Stimulated activated memory B cell treated with anti-CD40 and anti-IgM and Interleukin-4, amounts not matched to agents 10 μg/mL and 1 μg/mL and 100 μg/mL, for 72 hours (primary cell): ENCODE data around the gene ARL15.

Source experiments
- ATAC-seq: fragments of 150-1000 bp; cut with Tn5 transposase; 2 replicates; pipeline ENCODE4 v1.10.0; 2021
- H3K27ac Mint-ChIP-seq: one replicate; pipeline ENCODE4 v1.8.0; 2022; ENCODE audit warnings: mild to moderate bottlenecking, mixed read lengths
- H3K27me3 Mint-ChIP-seq: one replicate; pipeline ENCODE4 v1.8.0; 2022; ENCODE audit warnings: mixed read lengths
- H3K36me3 Mint-ChIP-seq: one replicate; pipeline ENCODE4 v1.8.0; 2022; ENCODE audit warnings: mixed read lengths
- H3K4me1 Mint-ChIP-seq: one replicate; pipeline ENCODE4 v1.8.0; 2022; ENCODE audit warnings: mixed read lengths
- H3K4me3 Mint-ChIP-seq: one replicate; pipeline ENCODE4 v1.8.0; 2022; ENCODE audit warnings: mild to moderate bottlenecking, moderate library complexity, mixed read lengths
- H3K9me3 Mint-ChIP-seq: one replicate; pipeline ENCODE4 v1.8.0; 2022; ENCODE audit warnings: mixed read lengths

Gene ARL15

GRCh38 chr5:53902296-53902907 is 408.0 kb downstream of the ARL15 start:
- Mint-ChIP-seq H3K27me3 (no peaks in the 10 kb centered on the region), H3K9me3 (no peaks in the 10 kb centered on the region), H3K27ac (no peak overlapping the region), H3K4me3 (no peak overlapping the region), H3K36me3 (no peaks in the 10 kb centered on the region), H3K4me1 (no peaks in the 10 kb centered on the region)
- no peak for ATAC-seq

GRCh38 chr5:53900677-53901076 is 409.7 kb downstream of the ARL15 start:
- H3K9me3 Mint-ChIP-seq, result no peaks in the 10 kb centered on the region
- ATAC-seq, result no peak
- no peak overlapping the region for H3K27ac Mint-ChIP-seq
- H3K4me3 Mint-ChIP-seq, result no peak overlapping the region
- H3K4me1 Mint-ChIP-seq, result no peaks in the 10 kb centered on the region
- no peaks in the 10 kb centered on the region for H3K27me3 Mint-ChIP-seq
- H3K36me3 Mint-ChIP-seq, result no peaks in the 10 kb centered on the region

- ATAC-seq, result no peak
- Mint-ChIP-seq H3K4me1 (no peaks in the 10 kb centered on the region), H3K27ac (no peak overlapping the region), H3K9me3 (no peaks in the 10 kb centered on the region), H3K4me3 (no peak overlapping the region), H3K27me3 (no peaks in the 10 kb centered on the region), H3K36me3 (peaks cover 6% of the 10 kb centered on the region)
Observed at GRCh38 chr5:53895091-53895683, 415.2 kb downstream of the ARL15 start.

GRCh38 chr5:53893626-53894025 is 416.7 kb downstream of the ARL15 start:
- ATAC-seq, result no peak
- Mint-ChIP-seq H3K27me3 (no peaks in the 10 kb centered on the region), H3K4me3 (no peak overlapping the region), H3K36me3 (peaks cover 6% of the 10 kb centered on the region), H3K9me3 (no peaks in the 10 kb centered on the region), H3K4me1 (no peaks in the 10 kb centered on the region), H3K27ac (no peak overlapping the region)

- Mint-ChIP-seq H3K4me1 (no peaks in the 10 kb centered on the region), H3K9me3 (no peaks in the 10 kb centered on the region), H3K27me3 (no peaks in the 10 kb centered on the region), H3K4me3 (no peak overlapping the region), H3K36me3 (peaks cover 6% of the 10 kb centered on the region), H3K27ac (no peak overlapping the region)
- no peak for ATAC-seq
Observed at GRCh38 chr5:53892224-53892623, 418.1 kb downstream of the ARL15 start.

- no peak for ATAC-seq
- H3K36me3 Mint-ChIP-seq, result peaks cover 9% of the 10 kb centered on the region
- no peak overlapping the region for H3K27ac Mint-ChIP-seq
- H3K9me3 Mint-ChIP-seq, result no peaks in the 10 kb centered on the region
- H3K4me1 Mint-ChIP-seq, result no peaks in the 10 kb centered on the region
- no peaks in the 10 kb centered on the region for H3K27me3 Mint-ChIP-seq
- H3K4me3 Mint-ChIP-seq, result no peak overlapping the region
Observed at GRCh38 chr5:53891159-53891558, 419.2 kb downstream of the ARL15 start.

- H3K4me3 Mint-ChIP-seq, result no peak overlapping the region
- no peak for ATAC-seq
- H3K27me3 Mint-ChIP-seq, result no peaks in the 10 kb centered on the region
- H3K4me1 Mint-ChIP-seq, result no peaks in the 10 kb centered on the region
- H3K27ac Mint-ChIP-seq, result no peak overlapping the region
- peaks cover 13% of the 10 kb centered on the region for H3K36me3 Mint-ChIP-seq
- no peaks in the 10 kb centered on the region for H3K9me3 Mint-ChIP-seq
Observed at GRCh38 chr5:53890490-53890889, 419.9 kb downstream of the ARL15 start.

GRCh38 chr5:53884844-53885243 is 425.5 kb downstream of the ARL15 start:
- Mint-ChIP-seq H3K36me3 (peaks cover 7% of the 10 kb centered on the region), H3K27ac (no peak overlapping the region), H3K9me3 (no peaks in the 10 kb centered on the region), H3K27me3 (no peaks in the 10 kb centered on the region), H3K4me3 (no peak overlapping the region), H3K4me1 (peaks cover 13% of the 10 kb centered on the region)
- ATAC-seq, result no peak

GRCh38 chr5:53884417-53884816 is 426.0 kb downstream of the ARL15 start:
- peaks cover 13% of the 10 kb centered on the region for H3K4me1 Mint-ChIP-seq
- H3K9me3 Mint-ChIP-seq, result no peaks in the 10 kb centered on the region
- no peak overlapping the region for H3K4me3 Mint-ChIP-seq
- peaks cover 7% of the 10 kb centered on the region for H3K36me3 Mint-ChIP-seq
- H3K27ac Mint-ChIP-seq, result no peak overlapping the region
- ATAC-seq, result no peak
- no peaks in the 10 kb centered on the region for H3K27me3 Mint-ChIP-seq

GRCh38 chr5:53882676-53883031 is 427.7 kb downstream of the ARL15 start:
- no peak overlapping the region for H3K4me3 Mint-ChIP-seq
- peaks cover 13% of the 10 kb centered on the region for H3K4me1 Mint-ChIP-seq
- ATAC-seq, result no peak
- H3K9me3 Mint-ChIP-seq, result no peaks in the 10 kb centered on the region
- H3K36me3 Mint-ChIP-seq, result peaks cover 7% of the 10 kb centered on the region
- H3K27me3 Mint-ChIP-seq, result no peaks in the 10 kb centered on the region
- H3K27ac Mint-ChIP-seq, result peak overlapping the region; percentile 2

- ATAC-seq, result peak; percentile 34
- Mint-ChIP-seq H3K27ac (peak overlapping the region; percentile 2), H3K4me1 (peaks cover 13% of the 10 kb centered on the region), H3K9me3 (no peaks in the 10 kb centered on the region), H3K27me3 (no peaks in the 10 kb centered on the region), H3K4me3 (no peak overlapping the region), H3K36me3 (peaks cover 7% of the 10 kb centered on the region)
Observed at GRCh38 chr5:53882006-53882675, 428.2 kb downstream of the ARL15 start.

- Mint-ChIP-seq H3K27me3 (no peaks in the 10 kb centered on the region), H3K27ac (no peak overlapping the region), H3K4me3 (no peak overlapping the region), H3K36me3 (no peaks in the 10 kb centered on the region), H3K9me3 (no peaks in the 10 kb centered on the region), H3K4me1 (peaks cover 13% of the 10 kb centered on the region)
- no peak for ATAC-seq
Observed at GRCh38 chr5:53879708-53880323, 430.6 kb downstream of the ARL15 start.

GRCh38 chr5:53878015-53878414 is 432.4 kb downstream of the ARL15 start:
- no peak for ATAC-seq
- Mint-ChIP-seq H3K27ac (no peak overlapping the region), H3K4me3 (no peak overlapping the region), H3K27me3 (no peaks in the 10 kb centered on the region), H3K36me3 (no peaks in the 10 kb centered on the region), H3K9me3 (no peaks in the 10 kb centered on the region), H3K4me1 (peaks cover 13% of the 10 kb centered on the region)

- H3K4me3 Mint-ChIP-seq, result no peak overlapping the region
- peaks cover 9% of the 10 kb centered on the region for H3K4me1 Mint-ChIP-seq
- no peaks in the 10 kb centered on the region for H3K36me3 Mint-ChIP-seq
- H3K9me3 Mint-ChIP-seq, result no peaks in the 10 kb centered on the region
- no peak overlapping the region for H3K27ac Mint-ChIP-seq
- ATAC-seq, result no peak
- H3K27me3 Mint-ChIP-seq, result no peaks in the 10 kb centered on the region
Observed at GRCh38 chr5:53877243-53877642, 433.1 kb downstream of the ARL15 start.

GRCh38 chr5:53874409-53874808 is 436.0 kb downstream of the ARL15 start:
- no peak overlapping the region for H3K4me3 Mint-ChIP-seq
- no peak overlapping the region for H3K27ac Mint-ChIP-seq
- ATAC-seq, result no peak
- no peaks in the 10 kb centered on the region for H3K9me3 Mint-ChIP-seq
- H3K27me3 Mint-ChIP-seq, result no peaks in the 10 kb centered on the region
- no peaks in the 10 kb centered on the region for H3K36me3 Mint-ChIP-seq
- no peaks in the 10 kb centered on the region for H3K4me1 Mint-ChIP-seq

- Mint-ChIP-seq H3K27ac (no peak overlapping the region), H3K9me3 (no peaks in the 10 kb centered on the region), H3K27me3 (no peaks in the 10 kb centered on the region), H3K36me3 (no peaks in the 10 kb centered on the region), H3K4me1 (no peaks in the 10 kb centered on the region), H3K4me3 (no peak overlapping the region)
- no peak for ATAC-seq
Observed at GRCh38 chr5:53873235-53873634, 437.1 kb downstream of the ARL15 start.
